SU-DHL-6 (cell line): ENCODE data around the gene DCAF15.

Source experiments
- CTCF ChIP-seq: fragments of 200-600 bp; sonication (generic); IDR thresholded peaks from one replicate; pipeline ENCODE4 v1.5.1; 2017; ENCODE audit warnings: antibody characterized with exemption, mild to moderate bottlenecking, low read length, moderate library complexity; ENCODE audit not compliant: insufficient read depth, poor library complexity, severe bottlenecking
- EZH2phosphoT487 ChIP-seq: fragments of 200-600 bp; sonication (generic), shearing (Covaris generic); conservative IDR thresholded peaks from 2 replicates; pipeline ENCODE4 v1.6.1; 2018; ENCODE audit warnings: mild to moderate bottlenecking, antibody characterized with exemption, low read length, moderate library complexity, mixed read lengths

- TF ChIP-seq CTCF, result no peak
- TF ChIP-seq EZH2phosphoT487, result no peak
These were observed 25.6 kb upstream of the DCAF15 start for GRCh38 chr19:13926715-13927114.
